ENCODE results near the gene RAB30.
A peak's percentile ranks its signal among the peaks of the same experiment; 100 is the strongest.

RAB30 gene

GRCh38 chr11:83021780-83022125 is 49.9 kb downstream of the RAB30 start:
- TF ChIP-seq, protein P1, sequence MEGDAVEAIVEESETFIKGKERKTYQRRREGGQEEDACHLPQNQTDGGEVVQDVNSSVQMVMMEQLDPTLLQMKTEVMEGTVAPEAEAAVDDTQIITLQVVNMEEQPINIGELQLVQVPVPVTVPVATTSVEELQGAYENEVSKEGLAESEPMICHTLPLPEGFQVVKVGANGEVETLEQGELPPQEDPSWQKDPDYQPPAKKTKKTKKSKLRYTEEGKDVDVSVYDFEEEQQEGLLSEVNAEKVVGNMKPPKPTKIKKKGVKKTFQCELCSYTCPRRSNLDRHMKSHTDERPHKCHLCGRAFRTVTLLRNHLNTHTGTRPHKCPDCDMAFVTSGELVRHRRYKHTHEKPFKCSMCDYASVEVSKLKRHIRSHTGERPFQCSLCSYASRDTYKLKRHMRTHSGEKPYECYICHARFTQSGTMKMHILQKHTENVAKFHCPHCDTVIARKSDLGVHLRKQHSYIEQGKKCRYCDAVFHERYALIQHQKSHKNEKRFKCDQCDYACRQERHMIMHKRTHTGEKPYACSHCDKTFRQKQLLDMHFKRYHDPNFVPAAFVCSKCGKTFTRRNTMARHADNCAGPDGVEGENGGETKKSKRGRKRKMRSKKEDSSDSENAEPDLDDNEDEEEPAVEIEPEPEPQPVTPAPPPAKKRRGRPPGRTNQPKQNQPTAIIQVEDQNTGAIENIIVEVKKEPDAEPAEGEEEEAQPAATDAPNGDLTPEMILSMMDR (IDR thresholded peaks at IDR 0.05; ENCODE audit: low read depth, low read length, missing control alignments), result no peak
- no peak for DNase-seq
- H3K27me3 ChIP-seq (replicated peaks), result no peaks in the 10 kb centered on the region

GRCh38 chr11:83020942-83021779 is 50.5 kb downstream of the RAB30 start:
- TF ChIP-seq, protein P1 (IDR thresholded peaks at IDR 0.05; ENCODE audit: low read depth, low read length, missing control alignments), result no peak
- no peak overlapping the region for H3K27ac ChIP-seq
- in situ Hi-C loops (cut with HindIII; ENCODE audit: low pct_ligation_motif_present, low sequenced_read_pairs), result no loop called here
- H3K36me3 ChIP-seq (replicated peaks), result no peaks in the 10 kb centered on the region
- DNase-seq, result no peak
- H3K4me3 ChIP-seq (ENCODE audit: low read depth, low read length), result no peak overlapping the region
- no peaks in the 10 kb centered on the region for H3K27me3 ChIP-seq (replicated peaks)

More at GRCh38 chr11:83021780-83022125, 49.9 kb downstream of the RAB30 start:
- Histone ChIP-seq H3K36me3 (replicated peaks) (no peaks in the 10 kb centered on the region), H3K27ac (no peak overlapping the region), H3K4me3 (ENCODE audit: low read depth, low read length) (no peak overlapping the region)
- in situ Hi-C loops (cut with HindIII; ENCODE audit: low pct_ligation_motif_present, low sequenced_read_pairs), result no loop called here

DNA sequence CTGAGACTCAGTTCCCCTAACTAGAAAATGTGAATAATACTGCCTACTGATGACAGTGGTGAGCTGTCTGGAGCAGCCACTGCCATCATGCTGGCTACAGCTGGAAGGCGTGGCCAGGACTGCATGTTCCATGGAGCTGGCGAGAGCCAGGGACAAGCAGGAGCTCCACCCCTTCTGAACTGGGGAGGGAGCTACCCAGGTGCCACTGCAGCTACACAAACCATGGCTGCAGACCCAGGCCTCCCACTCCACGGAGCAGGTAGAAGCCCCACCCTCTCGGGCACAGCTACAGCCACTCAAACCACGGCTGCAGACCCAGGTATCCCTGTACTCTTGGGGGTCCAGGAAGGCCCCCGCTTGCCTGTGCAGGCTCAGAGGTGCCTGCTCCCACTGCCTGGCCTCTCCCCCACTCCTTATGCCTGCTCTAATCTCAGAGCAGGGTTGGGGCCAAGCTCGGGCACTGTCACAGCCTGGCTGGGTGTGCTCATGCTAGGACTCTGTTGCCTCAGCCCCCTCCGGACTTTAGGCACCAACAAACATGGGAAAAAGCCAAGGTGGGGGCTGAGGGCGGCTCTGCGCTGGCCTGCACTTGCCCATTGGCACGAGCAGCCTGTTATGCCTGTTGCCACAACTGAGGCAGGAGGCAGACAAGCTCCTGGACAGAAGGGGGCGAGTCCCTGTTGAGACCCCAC is 51.7 kb downstream of the RAB30 start:
- H3K36me3 ChIP-seq (replicated peaks), result no peaks in the 10 kb centered on the region
- in situ Hi-C loops (cut with HindIII; ENCODE audit: low pct_ligation_motif_present, low sequenced_read_pairs), result no loop called here
- DNase-seq, result no peak
- TF ChIP-seq, protein P1 (IDR thresholded peaks at IDR 0.05; ENCODE audit: low read depth, low read length, missing control alignments), result no peak
- no peaks in the 10 kb centered on the region for H3K27me3 ChIP-seq (replicated peaks)
- no peak overlapping the region for H3K27ac ChIP-seq
- H3K4me3 ChIP-seq (ENCODE audit: low read depth, low read length), result no peak overlapping the region

DNA sequence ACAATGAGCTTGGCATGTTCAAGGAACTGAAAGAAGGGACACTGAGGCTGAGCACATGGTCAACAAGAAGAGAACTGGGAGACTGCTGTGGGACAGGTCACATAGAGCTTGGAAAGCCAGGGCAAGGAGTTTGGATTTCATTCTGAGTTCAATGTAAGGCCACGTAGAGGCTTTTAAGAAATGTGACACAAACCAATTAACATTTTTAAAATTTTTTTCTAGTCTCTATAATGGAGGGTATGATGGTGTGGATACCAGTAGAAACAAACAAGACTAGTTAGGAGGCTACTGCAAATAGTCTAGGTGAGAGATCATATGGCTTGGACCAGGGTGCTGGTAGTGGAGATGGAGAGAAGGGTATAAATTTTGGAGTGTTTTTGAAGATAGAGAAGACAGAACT is 56.7 kb downstream of the RAB30 start:
- Histone ChIP-seq H3K27me3 (replicated peaks) (no peaks in the 10 kb centered on the region), H3K27ac (no peak overlapping the region), H3K4me3 (ENCODE audit: low read depth, low read length) (no peak overlapping the region), H3K36me3 (replicated peaks) (no peaks in the 10 kb centered on the region)
- TF ChIP-seq, protein P1 (IDR thresholded peaks at IDR 0.05; ENCODE audit: low read depth, low read length, missing control alignments), result no peak
- in situ Hi-C loops (cut with HindIII; ENCODE audit: low pct_ligation_motif_present, low sequenced_read_pairs), result no loop called here
- DNase-seq, result no peak

DNA sequence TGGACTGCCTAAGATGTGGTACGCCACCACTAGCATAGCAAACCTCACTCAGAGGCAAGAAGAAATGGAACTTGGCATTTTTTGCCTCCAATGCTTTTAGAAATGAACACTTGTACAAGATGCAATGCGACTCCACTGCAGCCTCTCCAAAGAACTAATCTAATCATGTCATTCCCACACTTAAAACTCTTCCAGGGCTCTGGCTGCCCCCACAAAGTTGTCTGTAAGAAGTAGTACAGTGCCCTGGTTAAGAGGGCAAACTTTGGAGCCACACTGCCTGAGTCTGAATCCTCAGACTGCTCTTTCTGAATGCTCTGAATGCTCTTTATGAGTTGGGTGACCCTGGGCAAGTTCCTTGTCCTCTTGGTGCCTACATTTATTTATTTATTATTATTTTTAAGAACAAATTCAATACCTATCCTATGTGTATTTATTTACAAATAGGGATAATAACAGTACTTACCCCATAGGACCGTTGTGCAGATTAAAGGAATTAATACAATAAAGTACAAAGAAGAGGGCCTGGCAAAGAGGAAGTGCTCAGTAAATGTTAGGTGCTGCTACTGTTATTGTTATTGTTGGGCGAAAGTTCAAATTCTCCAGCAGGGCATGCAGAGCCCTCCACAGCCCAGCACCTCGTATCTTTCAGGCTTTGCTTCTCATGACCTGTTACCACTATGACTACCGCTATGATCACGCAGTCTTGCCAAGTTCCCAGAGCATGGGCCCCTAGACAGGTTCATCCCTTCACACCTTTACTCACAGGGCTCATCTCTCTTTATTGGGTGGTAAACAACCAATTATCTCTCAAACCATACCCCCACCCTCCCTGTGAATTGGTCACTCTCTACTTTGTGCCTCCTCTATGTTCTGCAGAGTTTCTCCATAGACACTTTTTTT is 59.3 kb downstream of the RAB30 start:
- H3K27me3 ChIP-seq (replicated peaks), result no peaks in the 10 kb centered on the region
- no peak for DNase-seq
- H3K36me3 ChIP-seq (replicated peaks), result no peaks in the 10 kb centered on the region
- in situ Hi-C loops (cut with HindIII; ENCODE audit: low pct_ligation_motif_present, low sequenced_read_pairs), result no loop called here
- no peak overlapping the region for H3K4me3 ChIP-seq (ENCODE audit: low read depth, low read length)
- peak overlapping the region; percentile 68 for H3K27ac ChIP-seq
- TF ChIP-seq, protein P1 (IDR thresholded peaks at IDR 0.05; ENCODE audit: low read depth, low read length, missing control alignments), result no peak
